K562 (cell line): ENCODE measurements around the gene PREX1. TPM values are rescaled to one million over a fixed set of nuclear protein-coding genes. Genes with fewer than 3 reads are reported as not detected.

Experiments
- BCL6 ChIP-seq: fragments of 250-450 bp; sonication (Bioruptor Pico); IDR thresholded peaks from 2 replicates; pipeline ENCODE4 v1.4.0; 2020
- BHLHE40 ChIP-seq: IDR thresholded peaks from 2 replicates; pipeline ENCODE4 v1.6.1; 2011; ENCODE audit warnings: low read length, improper control_type of control experiment
- CEBPB ChIP-seq: fragments of 450-650 bp; IDR thresholded peaks from 2 replicates; pipeline ENCODE4 v1.6.1; 2016; ENCODE audit warnings: missing genetic modification characterization, missing compliant biosample characterization
- CHD2 ChIP-seq: IDR thresholded peaks from 2 replicates; pipeline ENCODE4 v1.6.1; 2011; ENCODE audit warnings: low read depth, low read length
- DPF2 ChIP-seq: fragments of 450-650 bp; IDR thresholded peaks from 2 replicates; pipeline ENCODE4 v1.6.1; 2016
- FOXA1 ChIP-seq: fragments of 450-650 bp; IDR thresholded peaks from 2 replicates; pipeline ENCODE4 v1.6.1; 2016; ENCODE audit warnings: mild to moderate bottlenecking, borderline replicate concordance
- HDAC2 ChIP-seq: fragments of 450-650 bp; IDR thresholded peaks from 2 replicates; pipeline ENCODE4 v1.6.1; 2016; ENCODE audit warnings: mild to moderate bottlenecking
- KDM2B ChIP-seq: fragments of 250-450 bp; sonication (Bioruptor Pico); IDR thresholded peaks from 2 replicates; pipeline ENCODE4 v1.8.0; 2021; ENCODE audit warnings: mild to moderate bottlenecking, moderate library complexity
- L3MBTL2 ChIP-seq: fragments of 450-650 bp; IDR thresholded peaks from 2 replicates; pipeline ENCODE4 v1.6.1; 2016; ENCODE audit warnings: mild to moderate bottlenecking, moderate library complexity
- NRF1 ChIP-seq, 2 experiments: fragments of 450-650 bp; IDR thresholded peaks in 1 of 2; conservative IDR thresholded peaks in 1 of 2; 2 replicates each; pipeline ENCODE4 v1.6.1; 2014; ENCODE audit warnings: mild to moderate bottlenecking in 2 of 2
- PCBP2 ChIP-seq: fragments of 200-400 bp; formaldehyde crosslinking; IDR thresholded peaks from 2 replicates; pipeline ENCODE4 v1.6.1; 2018; ENCODE audit warnings: low read length, low read depth, mild to moderate bottlenecking, moderate library complexity; ENCODE audit not compliant: poor library complexity, severe bottlenecking
- PPARD ChIP-seq: fragments of 250-450 bp; sonication (Bioruptor Pico); IDR thresholded peaks from 2 replicates; pipeline ENCODE4 v1.8.0; 2022; ENCODE audit warnings: inconsistent platforms, mild to moderate bottlenecking, moderate library complexity
- RAD21 ChIP-seq, 2 experiments: fragments of 250-450 bp in 1 of 2; fragments of 450-650 bp in 1 of 2; sonication (Bioruptor Pico) in 1 of 2; formaldehyde crosslinking in 1 of 2; IDR thresholded peaks in 1 of 2; conservative IDR thresholded peaks in 1 of 2; 2 replicates each; pipeline versions ENCODE4 v1.4.0 to v1.8.0; 2020 to 2022; ENCODE audit warnings: mild to moderate bottlenecking in 2 of 2, moderate library complexity in 1 of 2
- RBFOX2 ChIP-seq: fragments of 200-400 bp; formaldehyde crosslinking; IDR thresholded peaks from 2 replicates; pipeline ENCODE4 v1.6.1; 2017; ENCODE audit warnings: low read depth, mild to moderate bottlenecking, low read length, moderate library complexity
- RFX1 ChIP-seq: fragments of 450-650 bp; IDR thresholded peaks from 2 replicates; pipeline ENCODE4 v1.6.1; 2016; ENCODE audit warnings: mild to moderate bottlenecking, moderate library complexity
- SMARCA4 ChIP-seq: fragments of 450-650 bp; IDR thresholded peaks from 2 replicates; pipeline ENCODE4 v1.6.1; 2016
- SMARCE1 ChIP-seq: fragments of 450-650 bp; IDR thresholded peaks from 2 replicates; pipeline ENCODE4 v1.7.1; 2016; ENCODE audit warnings: mild to moderate bottlenecking
- TAF15 ChIP-seq: fragments of 200-400 bp; formaldehyde crosslinking; IDR thresholded peaks from 2 replicates; pipeline ENCODE4 v1.6.1; 2017; ENCODE audit warnings: mild to moderate bottlenecking, low read depth, low read length, moderate library complexity
- polyA plus RNA-seq, 8 experiments: library from polyadenylated mRNA; depleted of rRNA in 4 of 8; stranded (reverse) in 5 of 8; unstranded in 3 of 8; fragments of >200 nt; fragmentation: Nextera tagmentation in 2 of 8; fragmentation: Illumina TruSeq in 1 of 8; extraction: Ambion mirVana in 2 of 8; extraction: Trizol in 1 of 8; gene quantifications; 2 replicates each; pipeline versions ENCODE4 v1.2.1 to v1.2.3, GENCODE V29; 2011 to 2014; ENCODE audit warnings: inconsistent platforms in 1 of 8, missing spikeins in 1 of 8
- total RNA-seq, 7 experiments: library from RNA; depleted of rRNA in 6 of 7; stranded (reverse); fragments of >200 nt in 6 of 7; fragmentation: Illumina TruSeq in 2 of 7; extraction: Trizol in 2 of 7; gene quantifications; 2 replicates each; pipeline versions ENCODE4 v1.2.1 to v1.2.3, GENCODE V29; 2011 to 2021; ENCODE audit warnings: low replicate concordance in 1 of 7
- TF ChIP-seq, protein P1 (sequence below): fragments of 450-650 bp; IDR thresholded peaks from one replicate; pipeline ENCODE4 v1.6.1; 2018; ENCODE audit warnings: mild to moderate bottlenecking, moderate library complexity; ENCODE audit not compliant: partially characterized antibody
- TF ChIP-seq, protein P2 (sequence below), 2 experiments: IDR thresholded peaks; 2 replicates each; pipeline ENCODE4 v1.6.1; 2011; ENCODE audit warnings: borderline replicate concordance in 1 of 2, control low read depth in 1 of 2, low read depth in 1 of 2, low read length in 1 of 2, mild to moderate bottlenecking in 1 of 2, mixed read lengths in 1 of 2, moderate library complexity in 1 of 2; ENCODE audit not compliant: insufficient read depth in 1 of 2, insufficient read length in 1 of 2, poor library complexity in 1 of 2, severe bottlenecking in 1 of 2; ENCODE audit errors: extremely low read depth in 1 of 2
- TF ChIP-seq, protein P3 (sequence below), 2 experiments: IDR thresholded peaks in 1 of 2; conservative IDR thresholded peaks in 1 of 2; 2 replicates each; pipeline ENCODE4 v1.6.1; 2016; ENCODE audit warnings: low read depth in 2 of 2, mild to moderate bottlenecking in 1 of 2, missing compliant biosample characterization in 1 of 2, missing genetic modification characterization in 1 of 2, moderate library complexity in 1 of 2
- TF ChIP-seq, protein P4 (sequence below): sonication (generic); formaldehyde crosslinking; IDR thresholded peaks from 2 replicates; pipeline ENCODE4 v1.8.0; 2022; ENCODE audit warnings: missing genetic modification reagents, mild to moderate bottlenecking, borderline replicate concordance
- TF ChIP-seq, protein P5 (sequence below): fragments of 250-450 bp; sonication (Bioruptor Pico); IDR thresholded peaks from 2 replicates; pipeline ENCODE4 v1.8.0; 2021; ENCODE audit warnings: moderate library complexity, mild to moderate bottlenecking, inconsistent platforms

PREX1 gene
- total and polyA plus RNA-seq, 9 of the 15 experiments (the other 6 are each of a cell fraction or from before 2014, with no cell fraction given), result 0.37 to 10.4 (median 4.8) TPM

DNA sequence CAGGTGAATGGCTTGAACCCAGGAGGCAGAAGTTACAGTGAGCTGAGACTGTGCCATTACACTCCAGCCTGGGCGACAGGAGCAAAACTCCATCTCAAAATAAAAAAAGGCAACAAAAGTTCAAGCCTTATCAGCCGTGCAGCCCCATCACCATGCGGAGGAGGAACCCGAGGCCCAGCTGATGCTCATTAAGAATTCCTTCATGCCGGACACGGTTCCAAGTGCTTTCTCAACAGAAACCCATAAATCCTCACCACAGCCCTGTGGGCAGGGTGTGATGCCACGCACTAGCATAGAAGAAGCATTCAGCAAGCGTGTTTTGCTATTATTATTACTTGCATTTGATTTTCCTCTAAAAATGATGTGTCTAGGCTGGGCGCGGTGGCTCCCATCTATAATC is 56.3 kb downstream of the PREX1 start (continued):
- TF ChIP-seq, protein P1, sequence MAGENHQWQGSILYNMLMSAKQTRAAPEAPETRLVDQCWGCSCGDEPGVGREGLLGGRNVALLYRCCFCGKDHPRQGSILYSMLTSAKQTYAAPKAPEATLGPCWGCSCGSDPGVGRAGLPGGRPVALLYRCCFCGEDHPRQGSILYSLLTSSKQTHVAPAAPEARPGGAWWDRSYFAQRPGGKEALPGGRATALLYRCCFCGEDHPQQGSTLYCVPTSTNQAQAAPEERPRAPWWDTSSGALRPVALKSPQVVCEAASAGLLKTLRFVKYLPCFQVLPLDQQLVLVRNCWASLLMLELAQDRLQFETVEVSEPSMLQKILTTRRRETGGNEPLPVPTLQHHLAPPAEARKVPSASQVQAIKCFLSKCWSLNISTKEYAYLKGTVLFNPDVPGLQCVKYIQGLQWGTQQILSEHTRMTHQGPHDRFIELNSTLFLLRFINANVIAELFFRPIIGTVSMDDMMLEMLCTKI, result no peak
- no peak for TF ChIP-seq CEBPB
- peak; percentile 54; the same call in 1 of the 2 replicates for TF ChIP-seq SMARCE1
- no peak for TF ChIP-seq BCL6 (CRISPR knock-in tag)
- TF ChIP-seq RBFOX2, result no peak
- TF ChIP-seq, protein P2, sequence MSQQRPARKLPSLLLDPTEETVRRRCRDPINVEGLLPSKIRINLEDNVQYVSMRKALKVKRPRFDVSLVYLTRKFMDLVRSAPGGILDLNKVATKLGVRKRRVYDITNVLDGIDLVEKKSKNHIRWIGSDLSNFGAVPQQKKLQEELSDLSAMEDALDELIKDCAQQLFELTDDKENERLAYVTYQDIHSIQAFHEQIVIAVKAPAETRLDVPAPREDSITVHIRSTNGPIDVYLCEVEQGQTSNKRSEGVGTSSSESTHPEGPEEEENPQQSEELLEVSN (IDR thresholded peaks at IDR 0.05; ENCODE audit: borderline replicate concordance in 1 of 2, extremely low read depth in 1 of 2, insufficient read depth in 1 of 2, insufficient read length in 1 of 2, low read depth in 1 of 2, low read length in 1 of 2, poor library complexity in 1 of 2, severe bottlenecking in 1 of 2), result no peak
- no peak for TF ChIP-seq KDM2B
- TF ChIP-seq TAF15, result no peak
- peak; percentile 62 for TF ChIP-seq DPF2
- peak; percentile 49; the same call in 1 of the 2 replicates for TF ChIP-seq SMARCA4
- TF ChIP-seq BHLHE40, result peak; percentile 55; the same call in 1 of the 2 replicates
- 0 out of 2 replicates have a peak, but pooled peaks have one; percentile 14 for TF ChIP-seq HDAC2
- no peak for TF ChIP-seq RAD21 (CRISPR knock-in tag; conservative IDR thresholded peaks at IDR 0.05 in 1 of 2, IDR thresholded peaks at IDR 0.05 in 1 of 2)
- TF ChIP-seq, protein P3, sequence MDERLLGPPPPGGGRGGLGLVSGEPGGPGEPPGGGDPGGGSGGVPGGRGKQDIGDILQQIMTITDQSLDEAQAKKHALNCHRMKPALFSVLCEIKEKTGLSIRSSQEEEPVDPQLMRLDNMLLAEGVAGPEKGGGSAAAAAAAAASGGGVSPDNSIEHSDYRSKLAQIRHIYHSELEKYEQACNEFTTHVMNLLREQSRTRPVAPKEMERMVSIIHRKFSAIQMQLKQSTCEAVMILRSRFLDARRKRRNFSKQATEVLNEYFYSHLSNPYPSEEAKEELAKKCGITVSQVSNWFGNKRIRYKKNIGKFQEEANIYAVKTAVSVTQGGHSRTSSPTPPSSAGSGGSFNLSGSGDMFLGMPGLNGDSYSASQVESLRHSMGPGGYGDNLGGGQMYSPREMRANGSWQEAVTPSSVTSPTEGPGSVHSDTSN (CRISPR knock-in tag; IDR thresholded peaks at IDR 0.05; ENCODE audit: low read depth), result no peak
- TF ChIP-seq, protein P3 (tag; conservative IDR thresholded peaks at IDR 0.05; ENCODE audit: low read depth), result peak; percentile 82
- no peak for TF ChIP-seq PCBP2
- TF ChIP-seq RFX1, result no peak
- TF ChIP-seq L3MBTL2, result peak; percentile 58
- TF ChIP-seq, protein P4, sequence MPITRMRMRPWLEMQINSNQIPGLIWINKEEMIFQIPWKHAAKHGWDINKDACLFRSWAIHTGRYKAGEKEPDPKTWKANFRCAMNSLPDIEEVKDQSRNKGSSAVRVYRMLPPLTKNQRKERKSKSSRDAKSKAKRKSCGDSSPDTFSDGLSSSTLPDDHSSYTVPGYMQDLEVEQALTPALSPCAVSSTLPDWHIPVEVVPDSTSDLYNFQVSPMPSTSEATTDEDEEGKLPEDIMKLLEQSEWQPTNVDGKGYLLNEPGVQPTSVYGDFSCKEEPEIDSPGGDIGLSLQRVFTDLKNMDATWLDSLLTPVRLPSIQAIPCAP (CRISPR knock-in tag), result no peak
- no peak for TF ChIP-seq CHD2
- TF ChIP-seq NRF1 (conservative IDR thresholded peaks at IDR 0.05 in 1 of 2, IDR thresholded peaks at IDR 0.05 in 1 of 2), result no peak
- TF ChIP-seq, protein P5, sequence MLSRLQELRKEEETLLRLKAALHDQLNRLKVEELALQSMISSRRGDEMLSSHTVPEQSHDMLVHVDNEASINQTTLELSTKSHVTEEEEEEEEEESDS (CRISPR knock-in tag), result no peak
- TF ChIP-seq FOXA1, result no peak
- TF ChIP-seq PPARD, result no peak
